ENCODE data around the gene ISOC2.

DNA sequence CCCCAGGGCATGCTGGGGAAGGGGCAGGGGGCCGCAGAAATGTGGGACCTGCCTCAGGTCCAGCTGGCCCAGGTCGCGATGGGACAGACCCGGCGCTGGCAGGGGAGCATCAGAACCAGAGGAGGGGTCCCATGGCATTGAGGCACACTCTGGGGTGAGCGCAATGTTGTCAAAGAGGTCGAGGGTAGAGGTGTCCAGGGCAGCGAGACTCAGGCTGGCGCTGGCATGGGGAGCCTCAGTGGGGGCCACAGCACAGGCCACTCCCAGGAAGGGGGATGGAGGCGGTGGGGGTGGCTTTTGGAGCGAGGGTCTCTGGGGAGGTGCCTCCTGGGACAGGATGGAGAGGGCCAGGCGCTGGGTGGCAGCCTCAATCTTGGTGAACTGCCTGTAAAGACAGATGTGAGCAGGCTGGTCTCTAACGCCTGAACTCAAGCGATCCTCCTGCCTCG, 2.2 kb upstream of the ISOC2 start:
- TF ChIP-seq CTCF (IDR thresholded peaks at IDR 0.05), result no peak
- no peak for TF ChIP-seq POLR2AphosphoS5 (IDR thresholded peaks at IDR 0.05)
- TF ChIP-seq POLR2A (IDR thresholded peaks at IDR 0.05), result no peak
